ENCODE results near the gene CDH11.

CDH11 gene

GRCh38 chr16:65124596-65124995, 2.7 kb upstream of the CDH11 start:
- Histone ChIP-seq H2AFZ (ENCODE audit: low read length) (no peak overlapping the region), H3K4me3 (ENCODE audit: low read depth, low read length, poor library complexity, severe bottlenecking) (no peak overlapping the region), H3F3A (ENCODE audit: insufficient read depth, low read length) (no peaks in the 10 kb centered on the region), H3K27ac (ENCODE audit: low read depth, low read length, poor library complexity, severe bottlenecking) (no peak overlapping the region), H3K4me1 (ENCODE audit: insufficient read depth, low read length, severe bottlenecking) (no peaks in the 10 kb centered on the region), H3K79me2 (ENCODE audit: insufficient read depth, low read length) (no peaks in the 10 kb centered on the region), H3K27me3 (ENCODE audit: insufficient read depth, low read length) (no peaks in the 10 kb centered on the region), H3K36me3 (ENCODE audit: insufficient read depth, low read length) (no peaks in the 10 kb centered on the region), H3K9ac (ENCODE audit: low read length) (no peak overlapping the region), H3K4me2 (ENCODE audit: low read length) (no peak overlapping the region), H4K20me1 (ENCODE audit: insufficient read depth, low read length) (no peaks in the 10 kb centered on the region), H3K9me2 (ENCODE audit: low read depth, low read length) (no peaks in the 10 kb centered on the region), H3K9me3 (ENCODE audit: low read length) (no peaks in the 10 kb centered on the region)
- TF ChIP-seq, protein P1, sequence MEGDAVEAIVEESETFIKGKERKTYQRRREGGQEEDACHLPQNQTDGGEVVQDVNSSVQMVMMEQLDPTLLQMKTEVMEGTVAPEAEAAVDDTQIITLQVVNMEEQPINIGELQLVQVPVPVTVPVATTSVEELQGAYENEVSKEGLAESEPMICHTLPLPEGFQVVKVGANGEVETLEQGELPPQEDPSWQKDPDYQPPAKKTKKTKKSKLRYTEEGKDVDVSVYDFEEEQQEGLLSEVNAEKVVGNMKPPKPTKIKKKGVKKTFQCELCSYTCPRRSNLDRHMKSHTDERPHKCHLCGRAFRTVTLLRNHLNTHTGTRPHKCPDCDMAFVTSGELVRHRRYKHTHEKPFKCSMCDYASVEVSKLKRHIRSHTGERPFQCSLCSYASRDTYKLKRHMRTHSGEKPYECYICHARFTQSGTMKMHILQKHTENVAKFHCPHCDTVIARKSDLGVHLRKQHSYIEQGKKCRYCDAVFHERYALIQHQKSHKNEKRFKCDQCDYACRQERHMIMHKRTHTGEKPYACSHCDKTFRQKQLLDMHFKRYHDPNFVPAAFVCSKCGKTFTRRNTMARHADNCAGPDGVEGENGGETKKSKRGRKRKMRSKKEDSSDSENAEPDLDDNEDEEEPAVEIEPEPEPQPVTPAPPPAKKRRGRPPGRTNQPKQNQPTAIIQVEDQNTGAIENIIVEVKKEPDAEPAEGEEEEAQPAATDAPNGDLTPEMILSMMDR (IDR thresholded peaks at IDR 0.05; ENCODE audit: low read length), result no peak
- no peak for TF ChIP-seq EZH2 (IDR thresholded peaks at IDR 0.05; ENCODE audit: borderline replicate concordance, low read length)

- H3K9me2 ChIP-seq (ENCODE audit: low read depth, low read length), result no peaks in the 10 kb centered on the region
- no peaks in the 10 kb centered on the region for H3K36me3 ChIP-seq (ENCODE audit: insufficient read depth, low read length)
- no peaks in the 10 kb centered on the region for H4K20me1 ChIP-seq (ENCODE audit: insufficient read depth, low read length)
- no peak overlapping the region for H3K9ac ChIP-seq (ENCODE audit: low read length)
- no peaks in the 10 kb centered on the region for H3K4me1 ChIP-seq (ENCODE audit: insufficient read depth, low read length, severe bottlenecking)
- no peak overlapping the region for H3K4me3 ChIP-seq (ENCODE audit: low read depth, low read length, poor library complexity, severe bottlenecking)
- H3K79me2 ChIP-seq (ENCODE audit: insufficient read depth, low read length), result no peaks in the 10 kb centered on the region
- no peak overlapping the region for H3K4me2 ChIP-seq (ENCODE audit: low read length)
- no peak overlapping the region for H2AFZ ChIP-seq (ENCODE audit: low read length)
- H3K27ac ChIP-seq (ENCODE audit: low read depth, low read length, poor library complexity, severe bottlenecking), result no peak overlapping the region
- no peak for TF ChIP-seq EZH2 (IDR thresholded peaks at IDR 0.05; ENCODE audit: borderline replicate concordance, low read length)
- TF ChIP-seq, protein P1 (IDR thresholded peaks at IDR 0.05; ENCODE audit: low read length), result no peak
- no peaks in the 10 kb centered on the region for H3K27me3 ChIP-seq (ENCODE audit: insufficient read depth, low read length)
- no peaks in the 10 kb centered on the region for H3F3A ChIP-seq (ENCODE audit: insufficient read depth, low read length)
- H3K9me3 ChIP-seq (ENCODE audit: low read length), result no peaks in the 10 kb centered on the region
Observed at GRCh38 chr16:65124212-65124548, 2.3 kb upstream of the CDH11 start.

DNA sequence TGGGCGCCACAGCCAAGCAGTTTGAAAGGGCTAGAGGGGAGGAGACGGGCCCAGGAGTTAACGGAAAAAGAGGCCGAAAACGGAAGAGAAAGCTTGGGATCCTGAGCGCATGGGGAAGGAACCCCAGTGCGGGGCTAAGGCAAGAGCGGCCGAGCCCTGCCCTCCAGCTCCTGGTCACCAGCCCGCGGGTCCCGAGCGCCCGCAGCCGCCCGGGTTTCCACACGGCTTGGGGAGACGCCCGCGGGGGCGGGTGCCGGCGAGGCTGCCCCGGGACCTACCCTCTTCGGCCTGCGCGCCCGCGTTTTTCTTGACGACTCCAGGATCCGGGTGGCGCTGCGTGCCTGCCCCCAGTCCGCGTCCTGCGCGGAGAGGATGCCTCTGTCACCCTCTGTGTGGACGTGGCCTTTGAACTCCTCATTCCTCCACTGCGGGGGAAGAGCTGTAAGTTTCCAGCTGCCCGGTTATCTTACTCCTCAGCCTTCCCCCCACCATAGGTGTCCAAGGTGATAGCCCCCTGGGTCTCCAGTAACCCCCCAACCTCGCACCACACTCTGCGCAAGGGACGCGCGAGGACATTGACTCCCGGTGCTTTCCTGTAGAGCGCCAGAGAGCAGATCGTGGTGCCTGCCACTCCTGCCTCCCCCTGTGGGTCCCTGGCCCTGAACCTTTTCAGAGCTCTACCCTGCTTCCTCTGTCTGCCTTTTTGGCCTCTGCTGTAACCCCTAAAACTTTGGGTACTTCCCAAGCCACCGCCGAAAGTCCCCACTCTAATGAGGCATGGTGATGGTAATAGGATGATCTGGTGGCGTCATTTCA, 1.7 kb upstream of the CDH11 start:
- Histone ChIP-seq H3K79me2 (ENCODE audit: insufficient read depth, low read length) (no peaks in the 10 kb centered on the region), H3K9ac (ENCODE audit: low read length) (no peak overlapping the region), H3K27me3 (ENCODE audit: insufficient read depth, low read length) (no peaks in the 10 kb centered on the region), H3K4me2 (ENCODE audit: low read length) (no peak overlapping the region), H2AFZ (ENCODE audit: low read length) (no peak overlapping the region), H4K20me1 (ENCODE audit: insufficient read depth, low read length) (no peaks in the 10 kb centered on the region), H3K9me2 (ENCODE audit: low read depth, low read length) (no peaks in the 10 kb centered on the region), H3K36me3 (ENCODE audit: insufficient read depth, low read length) (no peaks in the 10 kb centered on the region), H3K9me3 (ENCODE audit: low read length) (no peaks in the 10 kb centered on the region), H3F3A (ENCODE audit: insufficient read depth, low read length) (no peaks in the 10 kb centered on the region), H3K4me3 (ENCODE audit: low read depth, low read length, poor library complexity, severe bottlenecking) (no peak overlapping the region), H3K4me1 (ENCODE audit: insufficient read depth, low read length, severe bottlenecking) (no peaks in the 10 kb centered on the region), H3K27ac (ENCODE audit: low read depth, low read length, poor library complexity, severe bottlenecking) (no peak overlapping the region)
- TF ChIP-seq, protein P1 (IDR thresholded peaks at IDR 0.05; ENCODE audit: low read length), result no peak
- TF ChIP-seq EZH2 (IDR thresholded peaks at IDR 0.05; ENCODE audit: borderline replicate concordance, low read length), result no peak
